LNCAP (cell line): ENCODE measurements around the gene PPM1E.

Source experiments
- TF ChIP-seq, protein P1 (sequence below): fragments of 450-650 bp; IDR thresholded peaks from 2 replicates; pipeline ENCODE4 v1.5.1; 2017; ENCODE audit warnings: mild to moderate bottlenecking

PPM1E gene

DNA sequence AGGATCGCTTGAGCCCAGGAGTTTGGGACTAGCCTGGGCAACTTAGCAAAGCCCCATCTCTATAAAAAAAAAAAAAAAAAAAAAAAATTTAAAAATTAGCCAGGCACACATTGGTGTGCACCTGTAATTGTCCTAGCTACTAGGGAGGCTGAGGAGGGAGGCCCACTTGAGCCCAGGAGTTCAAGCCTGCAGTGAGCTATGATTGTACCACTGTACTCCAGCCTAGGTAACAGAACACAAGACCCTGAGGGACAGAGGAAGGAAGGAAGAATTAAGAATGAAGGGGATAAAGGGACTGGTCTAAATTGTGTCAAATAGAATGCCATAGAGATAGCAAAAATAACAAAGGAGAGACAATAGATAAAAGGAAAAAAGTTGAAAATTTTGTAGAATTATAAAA, 248.2 kb downstream of the PPM1E start:
- TF ChIP-seq, protein P1, sequence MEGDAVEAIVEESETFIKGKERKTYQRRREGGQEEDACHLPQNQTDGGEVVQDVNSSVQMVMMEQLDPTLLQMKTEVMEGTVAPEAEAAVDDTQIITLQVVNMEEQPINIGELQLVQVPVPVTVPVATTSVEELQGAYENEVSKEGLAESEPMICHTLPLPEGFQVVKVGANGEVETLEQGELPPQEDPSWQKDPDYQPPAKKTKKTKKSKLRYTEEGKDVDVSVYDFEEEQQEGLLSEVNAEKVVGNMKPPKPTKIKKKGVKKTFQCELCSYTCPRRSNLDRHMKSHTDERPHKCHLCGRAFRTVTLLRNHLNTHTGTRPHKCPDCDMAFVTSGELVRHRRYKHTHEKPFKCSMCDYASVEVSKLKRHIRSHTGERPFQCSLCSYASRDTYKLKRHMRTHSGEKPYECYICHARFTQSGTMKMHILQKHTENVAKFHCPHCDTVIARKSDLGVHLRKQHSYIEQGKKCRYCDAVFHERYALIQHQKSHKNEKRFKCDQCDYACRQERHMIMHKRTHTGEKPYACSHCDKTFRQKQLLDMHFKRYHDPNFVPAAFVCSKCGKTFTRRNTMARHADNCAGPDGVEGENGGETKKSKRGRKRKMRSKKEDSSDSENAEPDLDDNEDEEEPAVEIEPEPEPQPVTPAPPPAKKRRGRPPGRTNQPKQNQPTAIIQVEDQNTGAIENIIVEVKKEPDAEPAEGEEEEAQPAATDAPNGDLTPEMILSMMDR = no peak

DNA sequence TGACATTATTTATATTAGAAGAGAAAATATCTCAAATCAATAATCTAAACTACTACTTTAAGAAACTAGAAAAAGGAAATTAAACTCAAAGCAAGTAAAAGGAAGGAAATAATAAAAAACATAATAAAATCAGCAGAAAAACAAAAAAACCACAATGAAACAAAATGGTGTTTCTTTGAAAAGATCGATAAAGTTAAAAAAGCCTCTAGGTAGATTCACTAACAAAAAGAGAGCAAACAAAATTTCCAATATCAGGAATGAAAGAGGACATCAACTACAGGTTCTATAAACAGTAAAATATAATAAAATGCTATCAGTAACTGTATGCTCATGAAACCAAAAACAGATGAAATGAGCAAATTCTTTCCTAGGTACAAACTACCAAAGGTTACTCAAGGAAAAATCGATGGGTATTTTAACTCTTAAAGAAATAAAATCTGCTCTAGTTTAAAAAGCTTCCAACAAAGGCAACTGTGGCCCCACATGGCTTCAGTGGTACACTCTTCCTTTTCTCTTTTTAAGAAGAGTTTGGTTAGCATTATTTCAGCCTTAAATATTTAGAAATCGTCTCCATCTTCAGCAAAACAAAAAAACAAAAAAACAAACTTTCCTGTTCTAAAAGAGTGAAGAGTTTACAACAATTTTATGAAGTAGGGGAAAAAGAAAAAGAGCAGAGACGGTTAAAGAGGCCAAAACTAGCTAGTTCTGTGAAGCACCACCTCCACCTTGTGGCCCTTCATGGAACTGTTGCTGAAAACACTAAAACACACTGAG, 248.9 kb downstream of the PPM1E start:
- TF ChIP-seq, protein P1 = peak; percentile 89

DNA sequence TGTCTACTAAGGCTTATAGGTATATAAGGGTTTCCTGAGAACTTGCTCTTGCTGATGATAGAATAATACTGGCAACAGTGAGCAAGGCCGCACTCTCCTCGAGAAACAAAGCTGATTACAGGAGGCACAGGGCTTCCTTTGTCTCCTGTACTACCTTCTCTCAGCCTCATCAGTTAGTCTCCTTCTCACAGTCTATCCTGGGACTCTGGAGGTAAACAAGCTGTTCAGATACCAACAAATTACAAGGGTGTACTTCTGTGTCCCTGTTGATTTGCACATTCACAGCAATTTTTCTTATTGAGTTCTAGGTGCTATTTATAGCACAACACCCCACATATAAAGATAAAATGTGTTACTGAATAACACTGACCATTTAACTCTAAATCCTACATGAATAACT, 252.3 kb downstream of the PPM1E start:
- TF ChIP-seq, protein P1 = no peak

DNA sequence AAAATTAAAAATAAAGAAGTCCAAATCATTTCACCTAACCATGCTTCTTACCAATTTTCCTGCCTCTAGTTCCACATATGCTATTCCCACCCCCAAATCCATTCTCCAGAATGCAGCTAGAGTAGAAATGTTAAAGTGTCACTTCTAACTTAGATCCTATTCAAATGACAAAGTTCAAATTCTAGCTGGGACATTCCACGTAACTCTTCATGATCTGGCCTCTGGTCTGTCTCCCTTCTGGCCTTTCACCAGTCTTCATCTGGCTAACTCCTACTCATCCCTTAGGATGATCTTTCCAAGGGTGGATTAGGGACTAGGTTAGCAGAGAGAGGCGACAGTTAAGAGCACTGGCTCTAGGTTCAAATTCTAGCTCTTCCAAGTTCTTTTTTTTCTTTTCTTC, 253.1 kb downstream of the PPM1E start:
- TF ChIP-seq, protein P1 = no peak

DNA sequence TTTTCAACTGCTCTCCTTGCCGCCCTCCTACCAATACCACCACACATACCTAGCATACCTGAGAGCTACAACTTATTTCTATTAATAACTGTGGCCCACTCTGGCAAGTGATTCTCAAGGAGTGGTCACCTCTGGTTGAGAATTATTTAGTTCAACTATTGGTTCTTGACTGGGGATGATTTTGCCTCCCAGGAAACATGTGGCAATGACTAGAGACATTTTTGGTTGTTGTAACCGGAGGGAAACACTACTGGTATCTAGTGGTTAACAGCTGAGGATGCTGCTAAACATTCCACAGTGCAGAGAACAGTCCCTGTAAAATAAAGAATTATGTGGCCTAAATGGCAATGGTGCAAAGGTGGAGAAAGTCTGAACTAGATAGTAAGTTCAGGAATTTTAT, 254.4 kb downstream of the PPM1E start:
- TF ChIP-seq, protein P1 = no peak

DNA sequence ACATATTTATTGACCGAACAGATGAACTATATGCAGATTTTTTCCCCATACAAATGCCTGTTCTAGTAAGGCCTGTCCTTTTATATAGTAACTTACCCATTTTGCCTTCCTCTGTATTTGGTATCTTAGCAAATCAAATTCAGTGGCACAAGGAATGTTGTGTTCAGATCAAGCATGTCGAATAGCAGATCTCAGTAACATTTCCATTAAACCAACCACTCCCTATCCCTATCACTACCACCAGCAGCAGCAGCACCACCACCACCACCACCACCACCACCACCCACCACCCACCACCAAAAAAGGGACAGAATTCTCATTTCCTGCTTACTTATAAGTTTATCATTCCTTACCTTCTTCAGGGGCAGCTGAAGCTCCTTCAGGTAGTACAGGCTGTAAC, 256.3 kb downstream of the PPM1E start:
- TF ChIP-seq, protein P1 = no peak

DNA sequence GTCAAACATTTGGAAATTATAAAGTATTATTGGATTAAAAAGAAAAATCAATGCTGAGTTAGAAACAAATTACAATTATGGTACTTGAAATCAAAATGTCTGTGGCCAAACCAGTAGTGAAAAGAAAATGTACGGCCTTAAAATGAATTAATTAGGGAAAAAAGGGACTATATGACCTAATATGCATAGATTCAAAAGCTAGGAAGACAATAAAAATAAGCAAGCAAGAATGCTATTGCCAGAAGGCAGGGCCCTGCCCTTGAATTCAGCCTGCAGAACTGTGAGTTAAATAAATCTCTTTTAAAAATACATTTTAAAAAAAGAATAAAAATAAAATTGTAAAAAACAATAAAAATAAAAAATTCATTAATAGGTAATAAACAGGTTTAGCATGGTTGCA, 262.4 kb downstream of the PPM1E start:
- TF ChIP-seq, protein P1 = no peak

DNA sequence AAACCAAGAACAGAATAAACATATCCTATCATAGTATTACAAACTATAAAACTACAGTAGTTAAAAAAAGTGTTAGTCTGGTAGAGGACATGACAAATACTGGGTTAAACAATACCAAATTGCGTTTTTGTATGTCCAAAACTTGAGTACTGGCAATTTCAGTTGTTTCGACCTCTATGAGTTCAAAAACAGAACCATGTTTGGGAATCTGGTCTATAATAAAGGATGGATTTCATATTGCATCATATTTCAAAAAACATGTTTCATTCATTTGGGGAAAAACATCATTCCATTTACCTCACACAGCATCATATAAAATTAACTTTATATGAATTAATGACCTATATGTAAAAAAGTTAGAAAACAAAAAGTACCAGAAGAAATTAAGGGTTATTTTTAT, 269.3 kb downstream of the PPM1E start:
- TF ChIP-seq, protein P1 = no peak
